NAMALWA (cell line): Measurements from ENCODE around the gene KNOP1.
"Not testable (repeated sequence)": the region's sequence is repeated elsewhere in the genome, so short reads cannot be mapped to it uniquely, and the experiment has no call there.

ENCODE experiments used
- DNase-seq: peaks from one replicate; pipeline ENCODE4 v3.0.0-alpha.2; 2015; ENCODE audit warnings: low spot score

Gene KNOP1

GRCh38 chr16:19741354-19741753, 23.3 kb upstream of the KNOP1 start:
- DNase-seq = no peak

- DNase-seq = no peak
Measured at GRCh38 chr16:19737306-19738038, 19.4 kb upstream of the KNOP1 start.

GRCh38 chr16:19735074-19735867, 17.2 kb upstream of the KNOP1 start:
- DNase-seq = no peak

GRCh38 chr16:19733551-19733950, 15.5 kb upstream of the KNOP1 start:
- DNase-seq = no peak

GRCh38 chr16:19728636-19728965, 10.6 kb upstream of the KNOP1 start:
- no peak for DNase-seq

GRCh38 chr16:19722981-19723380, 5.0 kb upstream of the KNOP1 start:
- DNase-seq = no peak

- DNase-seq = no peak
Measured at GRCh38 chr16:19722269-19722952, 4.4 kb upstream of the KNOP1 start.

- no peak for DNase-seq
Measured at GRCh38 chr16:19718624-19718965, 568 bp upstream of the KNOP1 start.

- no peak for DNase-seq
Measured at GRCh38 chr16:19717314-19717713, 713 bp downstream of the KNOP1 start.

- DNase-seq = not testable (repeated sequence)
Measured at GRCh38 chr16:19716728-19717127, 1.3 kb downstream of the KNOP1 start.

- no peak for DNase-seq
Measured at GRCh38 chr16:19716183-19716582, 1.8 kb downstream of the KNOP1 start.

GRCh38 chr16:19715566-19715965, 2.5 kb downstream of the KNOP1 start:
- no peak for DNase-seq

GRCh38 chr16:19713697-19714096, 4.3 kb downstream of the KNOP1 start:
- no peak for DNase-seq

GRCh38 chr16:19712418-19713058, 5.5 kb downstream of the KNOP1 start:
- DNase-seq = no peak

- DNase-seq = no peak
Measured at GRCh38 chr16:19711643-19712042, 6.4 kb downstream of the KNOP1 start.

GRCh38 chr16:19710991-19711545, 7.0 kb downstream of the KNOP1 start:
- DNase-seq = no peak

- no peak for DNase-seq
Measured at GRCh38 chr16:19710191-19710908, 7.7 kb downstream of the KNOP1 start.

GRCh38 chr16:19709381-19710136, 8.5 kb downstream of the KNOP1 start:
- DNase-seq = no peak

- no peak for DNase-seq
Measured at GRCh38 chr16:19708296-19709205, 9.5 kb downstream of the KNOP1 start.
